ENCODE measurements around the gene FRRS1. TPM values are rescaled to one million over a fixed set of nuclear protein-coding genes. Genes with fewer than 3 reads are reported as not detected.

Gene FRRS1
- total and polyA plus RNA-seq, 2 experiments from 2014 or later, result 0.13 to 3.9 TPM

DNA sequence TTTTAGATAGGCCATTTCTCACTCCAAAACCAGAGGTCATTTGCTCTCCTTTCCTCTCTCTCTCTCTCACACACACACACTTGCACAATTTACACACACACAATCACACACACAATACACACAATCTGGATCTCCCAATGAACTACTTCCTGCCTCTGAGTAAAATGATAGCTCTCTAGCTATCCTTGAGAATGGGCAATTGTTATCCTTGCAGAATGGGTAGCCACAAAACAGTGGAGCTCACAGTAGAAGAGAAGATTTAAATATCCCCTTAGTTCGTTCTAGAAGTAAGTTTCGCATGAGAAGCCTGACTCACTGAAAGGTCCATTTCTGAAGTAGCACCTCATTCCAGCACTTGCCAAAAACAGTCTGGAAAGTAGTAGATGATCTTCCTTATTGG lies 102.9 kb downstream of the FRRS1 start:
- no peaks in the 10 kb centered on the region for H3K79me2 ChIP-seq (ENCODE audit: insufficient read depth)
- WGBS, 2 experiments (ENCODE audit: low coverage in 1 of 2, low lambda C conversion rate in 2 of 2, missing lambda C conversion rate in 2 of 2), result 98% methylated on average over 2 of the region's 2 CpGs
- DNase-seq, result no peak
- H3K9ac ChIP-seq, result peak overlapping the region; percentile 62; the same call in 1 of the 2 replicates
- in situ Hi-C loops (cut with MboI), result no loop called here
- 0 out of 2 replicates have a peak, but pooled peaks cover 5% of the 10 kb centered on the region for H3K9me2 ChIP-seq (ENCODE audit: insufficient read depth)
- H2AFZ ChIP-seq, result no peak overlapping the region
- no peaks in the 10 kb centered on the region for H3K27me3 ChIP-seq (replicated peaks; ENCODE audit: insufficient read depth)
- H3K4me2 ChIP-seq (ENCODE audit: unreplicated experiment), result peak overlapping the region; percentile 22
- H3K36me3 ChIP-seq (ENCODE audit: low read depth), result no peaks in the 10 kb centered on the region
- peaks cover 27% of the 10 kb centered on the region for H3K4me1 ChIP-seq (ENCODE audit: insufficient read depth)
- no peaks in the 10 kb centered on the region for H3K9me3 ChIP-seq (ENCODE audit: low read depth)
- H4K20me1 ChIP-seq (ENCODE audit: insufficient read depth), result no peaks in the 10 kb centered on the region
- H3F3A ChIP-seq (ENCODE audit: insufficient read depth), result peaks cover 22% of the 10 kb centered on the region
- TF ChIP-seq EZH2 (IDR thresholded peaks at IDR 0.05; ENCODE audit: insufficient read depth, poor library complexity, severe bottlenecking) (no peak), EZH2phosphoT487 (IDR thresholded peaks at IDR 0.05; ENCODE audit: insufficient read depth, low read depth) (no peak)
- H3K4me3 ChIP-seq, result no peak overlapping the region
- peak overlapping the region; percentile 82 for H3K27ac ChIP-seq

- H3K9me2 ChIP-seq (ENCODE audit: insufficient read depth), result 0 out of 2 replicates have a peak, but pooled peaks cover 5% of the 10 kb centered on the region
- no peaks in the 10 kb centered on the region for H3K9me3 ChIP-seq (ENCODE audit: low read depth)
- H3K4me1 ChIP-seq (ENCODE audit: insufficient read depth), result peaks cover 27% of the 10 kb centered on the region
- peaks cover 22% of the 10 kb centered on the region for H3F3A ChIP-seq (ENCODE audit: insufficient read depth)
- 0 out of 2 replicates have a peak, but pooled peaks have one; percentile 35 for TF ChIP-seq EZH2phosphoT487 (IDR thresholded peaks at IDR 0.05; ENCODE audit: insufficient read depth, low read depth)
- no peak for TF ChIP-seq EZH2 (IDR thresholded peaks at IDR 0.05; ENCODE audit: insufficient read depth, poor library complexity, severe bottlenecking)
- no peaks in the 10 kb centered on the region for H3K27me3 ChIP-seq (replicated peaks; ENCODE audit: insufficient read depth)
- peak; percentile 97 for DNase-seq
- H4K20me1 ChIP-seq (ENCODE audit: insufficient read depth), result no peaks in the 10 kb centered on the region
- peak overlapping the region; percentile 62 for H3K9ac ChIP-seq
- in situ Hi-C loops (cut with MboI), result no loop called here
- peak overlapping the region; percentile 22 for H3K4me2 ChIP-seq (ENCODE audit: unreplicated experiment)
- peak overlapping the region; percentile 82 for H3K27ac ChIP-seq
- no peaks in the 10 kb centered on the region for H3K36me3 ChIP-seq (ENCODE audit: low read depth)
- H3K4me3 ChIP-seq, result no peak overlapping the region
- no peaks in the 10 kb centered on the region for H3K79me2 ChIP-seq (ENCODE audit: insufficient read depth)
- no peak overlapping the region for H2AFZ ChIP-seq
- 0 to 2% methylated on average over 3 of the region's 3 CpGs for WGBS, 2 experiments (ENCODE audit: low coverage in 1 of 2, low lambda C conversion rate in 2 of 2, missing lambda C conversion rate in 2 of 2)
Measured at GRCh38 chr1:99662539-99663080, 103.8 kb downstream of the FRRS1 start.

- Histone ChIP-seq H3K9me3 (ENCODE audit: low read depth) (no peaks in the 10 kb centered on the region), H2AFZ (0 out of 2 replicates have a peak overlapping the region, but pooled peaks have one; percentile 6), H3K9me2 (ENCODE audit: insufficient read depth) (0 out of 2 replicates have a peak, but pooled peaks cover 5% of the 10 kb centered on the region), H4K20me1 (ENCODE audit: insufficient read depth) (no peaks in the 10 kb centered on the region), H3K27me3 (replicated peaks; ENCODE audit: insufficient read depth) (no peaks in the 10 kb centered on the region), H3K4me2 (ENCODE audit: unreplicated experiment) (peak overlapping the region; percentile 21), H3K4me1 (ENCODE audit: insufficient read depth) (peaks cover 27% of the 10 kb centered on the region), H3K4me3 (no peak overlapping the region), H3F3A (ENCODE audit: insufficient read depth) (peaks cover 22% of the 10 kb centered on the region), H3K79me2 (ENCODE audit: insufficient read depth) (no peaks in the 10 kb centered on the region), H3K36me3 (ENCODE audit: low read depth) (no peaks in the 10 kb centered on the region), H3K27ac (peak overlapping the region; percentile 82), H3K9ac (peak overlapping the region; percentile 41)
- no peak for TF ChIP-seq EZH2 (IDR thresholded peaks at IDR 0.05; ENCODE audit: insufficient read depth, poor library complexity, severe bottlenecking)
- no peak for TF ChIP-seq EZH2phosphoT487 (IDR thresholded peaks at IDR 0.05; ENCODE audit: insufficient read depth, low read depth)
- in situ Hi-C loops (cut with MboI), result no loop called here
- DNase-seq, result peak; percentile 50
- 52 to 58% methylated on average over 3 of the region's 3 CpGs for WGBS, 2 experiments (ENCODE audit: low coverage in 1 of 2, low lambda C conversion rate in 2 of 2, missing lambda C conversion rate in 2 of 2)
Measured at GRCh38 chr1:99661780-99662179, 104.7 kb downstream of the FRRS1 start.

- H3K9me2 ChIP-seq (ENCODE audit: insufficient read depth), result 0 out of 2 replicates have a peak, but pooled peaks cover 5% of the 10 kb centered on the region
- H2AFZ ChIP-seq, result no peak overlapping the region
- no peak overlapping the region for H3K4me2 ChIP-seq (ENCODE audit: unreplicated experiment)
- in situ Hi-C loops (cut with MboI), result no loop called here
- H3K4me3 ChIP-seq, result no peak overlapping the region
- TF ChIP-seq EZH2phosphoT487 (IDR thresholded peaks at IDR 0.05; ENCODE audit: insufficient read depth, low read depth) (no peak), EZH2 (IDR thresholded peaks at IDR 0.05; ENCODE audit: insufficient read depth, poor library complexity, severe bottlenecking) (no peak)
- no peaks in the 10 kb centered on the region for H4K20me1 ChIP-seq (ENCODE audit: insufficient read depth)
- no peak for DNase-seq
- WGBS, 2 experiments (ENCODE audit: low coverage in 1 of 2, low lambda C conversion rate in 2 of 2, missing lambda C conversion rate in 2 of 2), result 93 to 94% methylated on average over 2 of the region's 2 CpGs
- peaks cover 22% of the 10 kb centered on the region for H3F3A ChIP-seq (ENCODE audit: insufficient read depth)
- no peaks in the 10 kb centered on the region for H3K36me3 ChIP-seq (ENCODE audit: low read depth)
- H3K27ac ChIP-seq, result no peak overlapping the region
- H3K79me2 ChIP-seq (ENCODE audit: insufficient read depth), result no peaks in the 10 kb centered on the region
- H3K27me3 ChIP-seq (replicated peaks; ENCODE audit: insufficient read depth), result no peaks in the 10 kb centered on the region
- H3K9me3 ChIP-seq (ENCODE audit: low read depth), result no peaks in the 10 kb centered on the region
- no peak overlapping the region for H3K9ac ChIP-seq
- peaks cover 27% of the 10 kb centered on the region for H3K4me1 ChIP-seq (ENCODE audit: insufficient read depth)
Measured at GRCh38 chr1:99660496-99660895, 105.9 kb downstream of the FRRS1 start.

All from GM23248 (cell line).